GM12874 (cell line): Measurements from ENCODE around the gene FYN.

ENCODE experiments used
- TF ChIP-seq, protein P1 (sequence below): IDR thresholded peaks from 2 replicates; pipeline ENCODE4 v1.5.1; 2011; ENCODE audit warnings: low read depth, mild to moderate bottlenecking, control low read depth, low read length, moderate library complexity; ENCODE audit not compliant: insufficient read depth

Gene FYN

DNA sequence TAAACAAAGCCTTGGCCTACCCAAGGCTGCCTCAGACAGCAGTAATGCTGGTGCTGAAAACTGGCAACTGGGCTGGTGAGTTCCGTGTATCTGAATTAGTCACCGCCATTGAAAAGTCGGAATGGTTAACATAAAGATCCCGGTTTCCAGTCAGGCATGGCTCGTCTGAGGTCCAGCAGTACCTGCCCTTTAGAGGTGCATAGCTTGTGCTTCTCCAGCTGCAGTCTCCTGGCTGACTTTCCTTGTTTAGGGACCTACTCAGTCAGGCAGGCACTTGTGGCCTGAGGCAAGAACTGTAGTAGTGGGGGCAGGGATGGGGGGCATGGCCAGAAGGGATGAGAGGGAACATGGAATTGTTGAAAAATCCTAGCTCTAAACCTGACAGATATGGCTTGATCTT lies 101.6 kb downstream of the FYN start:
- TF ChIP-seq, protein P1, sequence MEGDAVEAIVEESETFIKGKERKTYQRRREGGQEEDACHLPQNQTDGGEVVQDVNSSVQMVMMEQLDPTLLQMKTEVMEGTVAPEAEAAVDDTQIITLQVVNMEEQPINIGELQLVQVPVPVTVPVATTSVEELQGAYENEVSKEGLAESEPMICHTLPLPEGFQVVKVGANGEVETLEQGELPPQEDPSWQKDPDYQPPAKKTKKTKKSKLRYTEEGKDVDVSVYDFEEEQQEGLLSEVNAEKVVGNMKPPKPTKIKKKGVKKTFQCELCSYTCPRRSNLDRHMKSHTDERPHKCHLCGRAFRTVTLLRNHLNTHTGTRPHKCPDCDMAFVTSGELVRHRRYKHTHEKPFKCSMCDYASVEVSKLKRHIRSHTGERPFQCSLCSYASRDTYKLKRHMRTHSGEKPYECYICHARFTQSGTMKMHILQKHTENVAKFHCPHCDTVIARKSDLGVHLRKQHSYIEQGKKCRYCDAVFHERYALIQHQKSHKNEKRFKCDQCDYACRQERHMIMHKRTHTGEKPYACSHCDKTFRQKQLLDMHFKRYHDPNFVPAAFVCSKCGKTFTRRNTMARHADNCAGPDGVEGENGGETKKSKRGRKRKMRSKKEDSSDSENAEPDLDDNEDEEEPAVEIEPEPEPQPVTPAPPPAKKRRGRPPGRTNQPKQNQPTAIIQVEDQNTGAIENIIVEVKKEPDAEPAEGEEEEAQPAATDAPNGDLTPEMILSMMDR = no peak

DNA sequence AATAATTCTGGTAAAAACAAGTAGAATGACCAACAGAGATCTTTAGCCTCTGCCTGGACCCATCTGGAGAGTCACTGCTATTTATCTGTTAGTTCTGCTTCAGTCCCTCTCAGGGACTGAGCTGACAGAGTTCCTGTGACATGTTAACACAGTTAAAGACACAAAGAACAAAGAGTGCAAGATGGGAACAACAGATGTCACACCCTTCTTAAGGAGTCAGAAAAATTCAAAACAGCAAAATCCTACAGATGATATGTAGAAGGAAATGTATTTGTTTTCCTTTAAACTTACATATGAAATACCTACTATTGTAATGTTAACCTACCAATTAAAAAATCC lies 102.2 kb downstream of the FYN start:
- TF ChIP-seq, protein P1 = no peak

GRCh38 chr6:111770263-111771093 lies 102.8 kb downstream of the FYN start:
- TF ChIP-seq, protein P1 = no peak

GRCh38 chr6:111769365-111770152 lies 103.7 kb downstream of the FYN start:
- TF ChIP-seq, protein P1 = no peak

DNA sequence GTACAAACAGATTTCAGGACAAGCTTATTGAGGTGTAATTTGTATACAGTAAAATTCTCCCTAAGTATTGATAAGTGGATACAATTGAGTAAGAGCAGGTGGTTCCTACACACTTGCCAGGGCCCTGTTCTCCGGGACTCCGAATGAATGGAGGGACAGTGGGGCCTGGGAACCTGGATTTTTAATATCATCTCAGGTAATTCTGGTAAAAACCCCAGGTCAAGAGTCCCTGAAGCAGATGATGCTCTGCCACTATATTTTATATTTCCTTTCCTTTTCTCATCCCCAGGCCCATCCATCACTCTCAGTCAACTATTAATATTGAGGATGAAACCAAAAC lies 104.9 kb downstream of the FYN start:
- TF ChIP-seq, protein P1 = no peak

- TF ChIP-seq, protein P1 = no peak
Measured at GRCh38 chr6:111767752-111768430, 105.4 kb downstream of the FYN start.

GRCh38 chr6:111766201-111766857 lies 106.9 kb downstream of the FYN start:
- TF ChIP-seq, protein P1 = no peak
